Astrocyte (in vitro differentiated cells and primary cell): ENCODE data around the gene JSRP1. TPM values are rescaled to one million over a fixed set of nuclear protein-coding genes. Genes with fewer than 3 reads are reported as not detected.

Source experiments
- DNase-seq: peaks from one replicate; pipeline ENCODE4 v3.0.0-alpha.2; 2010; ENCODE audit warnings: low read depth
- FAIRE-seq: peaks from 2 replicates; lab custom pipeline; 2011; peaks lifted over from hg19 to GRCh38; lab: Jason Lieb, UNC
- H2AFZ ChIP-seq: 2 replicates; pipeline ENCODE4 v1.6.0; 2012; ENCODE audit warnings: low read depth, low read length, inconsistent platforms
- H3K27ac ChIP-seq: 2 replicates; pipeline ENCODE4 v1.5.1; 2011; ENCODE audit warnings: low read depth, low read length, inconsistent platforms
- H3K27me3 ChIP-seq: 2 replicates; pipeline ENCODE4 v1.6.0; 2011; ENCODE audit warnings: low read length, inconsistent platforms; ENCODE audit not compliant: insufficient read depth
- H3K36me3 ChIP-seq: 2 replicates; pipeline ENCODE4 v1.5.1; 2011; ENCODE audit warnings: low read length, inconsistent platforms; ENCODE audit not compliant: insufficient read depth
- H3K4me1 ChIP-seq: 2 replicates; pipeline ENCODE4 v1.5.1; 2011; ENCODE audit warnings: low read length, inconsistent platforms; ENCODE audit not compliant: insufficient read depth
- H3K4me2 ChIP-seq: 2 replicates; pipeline ENCODE4 v1.6.0; 2012; ENCODE audit warnings: low read length, inconsistent platforms
- H3K4me3 ChIP-seq: 2 replicates; pipeline ENCODE4 v1.5.1; 2011; ENCODE audit warnings: low read depth, mild to moderate bottlenecking, low read length, inconsistent platforms; ENCODE audit not compliant: insufficient read depth
- H3K79me2 ChIP-seq: 2 replicates; pipeline ENCODE4 v1.6.0; 2012; ENCODE audit warnings: mild to moderate bottlenecking, low read length, inconsistent platforms; ENCODE audit not compliant: insufficient read depth
- H3K9ac ChIP-seq: 2 replicates; pipeline ENCODE4 v1.6.0; 2012; ENCODE audit warnings: mild to moderate bottlenecking, low read length, inconsistent platforms
- H3K9me3 ChIP-seq: 2 replicates; pipeline ENCODE4 v1.5.1; 2012; ENCODE audit warnings: low read depth, mild to moderate bottlenecking, low read length, inconsistent platforms; ENCODE audit not compliant: insufficient read depth
- H4K20me1 ChIP-seq: 2 replicates; pipeline ENCODE4 v1.6.0; 2012; ENCODE audit warnings: low read length, inconsistent platforms; ENCODE audit not compliant: insufficient read depth
- H3K27ac Mint-ChIP-seq: one replicate; pipeline ENCODE4 v1.8.0; 2021; ENCODE audit warnings: mild to moderate bottlenecking, mixed read lengths; ENCODE audit not compliant: unreplicated experiment
- H3K27me3 Mint-ChIP-seq: one replicate; pipeline ENCODE4 v1.8.0; 2021; ENCODE audit warnings: low read depth, mixed read lengths; ENCODE audit not compliant: unreplicated experiment
- H3K36me3 Mint-ChIP-seq: one replicate; pipeline ENCODE4 v1.8.0; 2021; ENCODE audit warnings: low read depth, mixed read lengths; ENCODE audit not compliant: unreplicated experiment
- H3K4me1 Mint-ChIP-seq: one replicate; pipeline ENCODE4 v1.8.0; 2021; ENCODE audit warnings: low read depth, mixed read lengths; ENCODE audit not compliant: unreplicated experiment
- H3K4me3 Mint-ChIP-seq: one replicate; pipeline ENCODE4 v1.8.0; 2021; ENCODE audit warnings: mild to moderate bottlenecking, moderate library complexity, mixed read lengths; ENCODE audit not compliant: unreplicated experiment
- H3K9me3 Mint-ChIP-seq: one replicate; pipeline ENCODE4 v1.8.0; 2021; ENCODE audit warnings: mild to moderate bottlenecking, mixed read lengths; ENCODE audit not compliant: unreplicated experiment
- CTCF ChIP-seq: IDR thresholded peaks from 2 replicates; pipeline ENCODE4 v1.5.1; 2011; ENCODE audit warnings: low read depth, mild to moderate bottlenecking, inconsistent platforms, low read length, moderate library complexity; ENCODE audit not compliant: insufficient read depth
- EZH2 ChIP-seq: IDR thresholded peaks from 2 replicates; pipeline ENCODE4 v1.6.1; 2012; ENCODE audit warnings: mild to moderate bottlenecking, low read length, inconsistent platforms; ENCODE audit not compliant: insufficient read depth
- total RNA-seq: library from RNA; stranded (reverse); gene quantifications from 2 replicates; pipeline ENCODE4 v1.2.1, GENCODE V29; 2021

Gene JSRP1
- total RNA-seq, 1 donor from 2014 or later, result 0.36 TPM

- Histone ChIP-seq H3K4me3 (no peak overlapping the region), H3K9me3 (no peaks in the 10 kb centered on the region), H3K36me3 (peaks cover 23% of the 10 kb centered on the region), H4K20me1 (peaks cover 41% of the 10 kb centered on the region), H2AFZ (no peak overlapping the region), H3K79me2 (peaks cover 14% of the 10 kb centered on the region), H3K4me1 (peaks cover 27% of the 10 kb centered on the region), H3K9ac (no peak overlapping the region), H3K27me3 (no peaks in the 10 kb centered on the region), H3K27ac (no peak overlapping the region), H3K4me2 (no peak overlapping the region)
- TF ChIP-seq CTCF, result no peak
- TF ChIP-seq EZH2, result no peak
- FAIRE-seq (no peak), DNase-seq (no peak)
- peaks cover 13% of the 10 kb centered on the region for H3K36me3 Mint-ChIP-seq
- no peaks in the 10 kb centered on the region for H3K9me3 Mint-ChIP-seq
- H3K27ac Mint-ChIP-seq, result no peak overlapping the region
- H3K4me3 Mint-ChIP-seq, result no peak overlapping the region
- H3K27me3 Mint-ChIP-seq, result no peaks in the 10 kb centered on the region
- peaks cover 8% of the 10 kb centered on the region for H3K4me1 Mint-ChIP-seq
Observed at GRCh38 chr19:2210206-2210605, 46.0 kb downstream of the JSRP1 start.

- Histone ChIP-seq H4K20me1 (peaks cover 35% of the 10 kb centered on the region), H3K27ac (no peak overlapping the region), H3K36me3 (peaks cover 18% of the 10 kb centered on the region), H3K9me3 (no peaks in the 10 kb centered on the region), H3K4me2 (no peak overlapping the region), H3K4me1 (peaks cover 32% of the 10 kb centered on the region), H3K9ac (peak overlapping the region; percentile 35), H3K27me3 (no peaks in the 10 kb centered on the region), H3K4me3 (no peak overlapping the region), H2AFZ (no peak overlapping the region), H3K79me2 (peaks cover 14% of the 10 kb centered on the region)
- H3K4me1 Mint-ChIP-seq, result peaks cover 9% of the 10 kb centered on the region
- no peak overlapping the region for H3K27ac Mint-ChIP-seq
- DNase-seq (no peak), FAIRE-seq (no peak)
- H3K36me3 Mint-ChIP-seq, result peaks cover 15% of the 10 kb centered on the region
- TF ChIP-seq EZH2 (no peak), CTCF (no peak)
- no peaks in the 10 kb centered on the region for H3K9me3 Mint-ChIP-seq
- no peak overlapping the region for H3K4me3 Mint-ChIP-seq
- H3K27me3 Mint-ChIP-seq, result no peaks in the 10 kb centered on the region
Observed at GRCh38 chr19:2209408-2209807, 46.8 kb downstream of the JSRP1 start.

DNA sequence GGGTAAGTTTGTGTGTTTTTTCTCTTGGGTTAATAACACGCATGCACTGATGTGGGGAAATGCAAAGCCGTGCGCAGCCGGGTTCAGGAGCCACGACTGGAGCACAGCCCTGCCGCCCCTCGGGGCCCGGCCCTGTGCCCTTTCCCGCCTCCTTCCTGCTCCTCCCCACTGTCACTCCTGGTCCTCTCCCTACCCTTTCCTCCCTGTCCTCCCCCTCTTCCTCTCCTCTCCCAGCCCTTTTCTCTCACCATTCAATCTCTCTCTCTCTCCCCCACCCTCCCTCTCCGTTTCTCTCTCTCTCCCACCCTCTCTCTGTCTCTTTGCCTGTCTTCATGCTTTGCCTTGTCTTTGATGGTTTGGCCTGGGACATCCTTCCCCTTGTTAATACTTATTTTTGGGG lies 47.2 kb downstream of the JSRP1 start:
- H3K9me3 ChIP-seq, result no peaks in the 10 kb centered on the region
- Mint-ChIP-seq H3K4me3 (no peak overlapping the region), H3K9me3 (no peaks in the 10 kb centered on the region), H3K27ac (no peak overlapping the region), H3K4me1 (peaks cover 9% of the 10 kb centered on the region), H3K27me3 (no peaks in the 10 kb centered on the region), H3K36me3 (peaks cover 17% of the 10 kb centered on the region)
- H3K4me3 ChIP-seq, result no peak overlapping the region
- H4K20me1 ChIP-seq, result peaks cover 35% of the 10 kb centered on the region
- no peak for DNase-seq
- H3K4me1 ChIP-seq, result peaks cover 32% of the 10 kb centered on the region
- H3K4me2 ChIP-seq, result peak overlapping the region; percentile 55
- H3K27ac ChIP-seq, result peak overlapping the region; percentile 42
- no peak for FAIRE-seq
- peak overlapping the region; percentile 35 for H3K9ac ChIP-seq
- no peaks in the 10 kb centered on the region for H3K27me3 ChIP-seq
- H3K79me2 ChIP-seq, result peaks cover 18% of the 10 kb centered on the region
- TF ChIP-seq CTCF (no peak), EZH2 (no peak)
- peaks cover 17% of the 10 kb centered on the region for H3K36me3 ChIP-seq
- H2AFZ ChIP-seq, result no peak overlapping the region
